ENCODE results near the gene THAP10.
A peak's percentile ranks its signal among the peaks of the same experiment; 100 is the strongest.

Gene THAP10

DNA sequence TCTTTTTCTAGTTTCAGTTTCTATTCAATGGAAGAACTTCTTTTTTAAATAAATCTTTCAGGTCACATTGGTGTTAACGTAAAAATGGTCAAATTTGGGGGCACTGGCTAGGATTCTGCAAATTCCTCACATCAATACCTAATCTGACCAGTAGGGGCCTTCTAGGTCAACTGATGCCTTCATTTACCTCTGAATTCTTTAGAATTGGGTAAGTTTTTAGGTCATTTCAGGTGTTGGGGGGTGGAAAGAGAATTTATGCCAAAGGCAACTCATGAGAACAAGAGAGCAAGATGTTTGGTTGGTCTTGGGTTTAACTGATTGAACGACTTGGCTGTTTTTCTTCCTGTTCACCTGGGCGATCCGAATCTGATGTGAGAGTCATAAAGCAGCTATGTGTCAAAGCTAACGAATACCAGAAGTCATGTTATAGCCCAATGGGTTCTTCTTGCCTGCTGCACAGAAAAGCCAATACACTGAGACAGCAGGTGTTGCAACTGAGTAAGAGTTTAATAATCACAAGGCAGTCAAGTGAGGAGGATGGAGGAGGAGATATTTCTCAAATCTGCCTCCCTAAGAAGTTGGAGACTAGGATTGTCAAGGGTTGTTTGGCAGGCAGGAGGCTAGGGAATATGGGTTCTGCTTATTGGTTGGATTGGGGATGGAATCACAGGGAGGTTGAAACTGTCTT, 15.7 kb upstream of the THAP10 start:
- TF ChIP-seq, protein P1, sequence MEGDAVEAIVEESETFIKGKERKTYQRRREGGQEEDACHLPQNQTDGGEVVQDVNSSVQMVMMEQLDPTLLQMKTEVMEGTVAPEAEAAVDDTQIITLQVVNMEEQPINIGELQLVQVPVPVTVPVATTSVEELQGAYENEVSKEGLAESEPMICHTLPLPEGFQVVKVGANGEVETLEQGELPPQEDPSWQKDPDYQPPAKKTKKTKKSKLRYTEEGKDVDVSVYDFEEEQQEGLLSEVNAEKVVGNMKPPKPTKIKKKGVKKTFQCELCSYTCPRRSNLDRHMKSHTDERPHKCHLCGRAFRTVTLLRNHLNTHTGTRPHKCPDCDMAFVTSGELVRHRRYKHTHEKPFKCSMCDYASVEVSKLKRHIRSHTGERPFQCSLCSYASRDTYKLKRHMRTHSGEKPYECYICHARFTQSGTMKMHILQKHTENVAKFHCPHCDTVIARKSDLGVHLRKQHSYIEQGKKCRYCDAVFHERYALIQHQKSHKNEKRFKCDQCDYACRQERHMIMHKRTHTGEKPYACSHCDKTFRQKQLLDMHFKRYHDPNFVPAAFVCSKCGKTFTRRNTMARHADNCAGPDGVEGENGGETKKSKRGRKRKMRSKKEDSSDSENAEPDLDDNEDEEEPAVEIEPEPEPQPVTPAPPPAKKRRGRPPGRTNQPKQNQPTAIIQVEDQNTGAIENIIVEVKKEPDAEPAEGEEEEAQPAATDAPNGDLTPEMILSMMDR (IDR thresholded peaks at IDR 0.05; ENCODE audit: low read depth, low read length): peak; percentile 19; the same call in 1 of the 2 replicates
- H3K4me3 ChIP-seq (ENCODE audit: low read depth, low read length): no peak overlapping the region

DNA sequence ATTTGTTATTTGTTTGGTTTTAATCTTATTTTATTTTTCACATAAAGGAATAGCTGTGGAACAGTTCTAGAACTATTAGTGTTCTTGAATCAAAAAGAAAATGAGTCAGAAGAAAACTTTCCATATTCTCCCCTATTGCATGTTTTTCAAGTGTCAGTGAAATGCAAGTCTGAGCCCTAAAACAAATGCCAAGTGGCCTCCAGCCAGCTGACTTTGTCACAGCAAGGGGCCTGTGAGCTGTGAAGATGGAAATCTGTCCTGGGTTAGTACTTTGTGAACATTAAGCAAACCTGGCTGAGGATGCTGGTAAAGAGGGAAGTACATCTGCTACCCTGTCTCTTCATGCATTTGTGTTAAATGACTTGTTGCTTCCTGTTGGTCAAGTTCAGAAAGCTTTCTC, 14.6 kb upstream of the THAP10 start:
- H3K4me3 ChIP-seq (ENCODE audit: low read depth, low read length): no peak overlapping the region
- TF ChIP-seq, protein P1 (IDR thresholded peaks at IDR 0.05; ENCODE audit: low read depth, low read length): no peak

DNA sequence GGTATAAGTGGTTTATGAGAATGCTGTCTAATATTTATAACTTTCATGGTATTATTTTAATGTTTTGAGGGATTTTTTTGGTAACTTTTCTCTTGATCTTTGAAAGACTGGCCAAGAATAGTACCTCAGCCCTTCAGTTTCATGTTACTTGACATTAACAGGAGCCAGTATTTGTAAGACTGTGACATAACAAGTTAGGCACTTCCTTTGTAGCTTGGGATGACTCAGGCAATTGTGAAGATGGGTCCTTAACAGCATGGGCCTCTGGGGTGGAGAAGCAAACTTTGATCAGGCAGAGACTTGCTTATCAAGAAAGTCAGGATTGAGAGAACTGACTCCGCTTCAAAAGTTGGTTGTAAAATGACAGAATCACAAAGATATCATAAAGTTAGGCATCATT, 9.9 kb upstream of the THAP10 start:
- H3K4me3 ChIP-seq (ENCODE audit: low read depth, low read length): no peak overlapping the region
- TF ChIP-seq, protein P1 (IDR thresholded peaks at IDR 0.05; ENCODE audit: low read depth, low read length): no peak

DNA sequence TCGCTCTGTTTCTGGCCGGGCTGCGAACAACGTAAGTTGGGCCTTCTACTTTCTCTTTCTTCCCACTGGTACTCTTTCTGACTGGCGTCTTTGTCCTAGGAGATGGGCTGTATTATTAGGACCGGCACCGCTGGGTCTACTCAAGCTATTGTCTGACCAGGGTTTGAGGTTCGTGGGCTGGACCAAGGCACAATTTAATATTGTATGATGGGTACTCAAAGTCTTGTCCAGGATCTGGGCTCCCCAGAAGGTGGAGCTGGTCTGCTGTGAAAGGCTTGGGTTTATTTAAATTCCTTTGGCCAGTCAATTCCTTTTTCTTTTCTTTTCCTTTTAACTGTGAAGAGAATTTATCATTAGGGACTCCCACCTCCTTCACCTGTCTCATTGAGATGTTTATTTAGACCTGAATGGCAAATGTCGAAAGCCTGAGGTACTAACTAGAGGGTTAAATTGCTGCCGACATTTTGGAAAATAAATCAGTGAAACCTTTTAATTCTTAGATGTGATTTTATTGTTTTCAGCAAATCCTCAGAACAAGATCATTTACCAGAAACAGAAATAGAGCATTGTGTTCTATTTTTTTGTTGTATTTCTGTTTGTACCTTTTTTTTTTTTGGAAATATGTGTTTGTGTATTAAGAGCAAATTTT, 803 bp upstream of the THAP10 start:
- TF ChIP-seq, protein P1 (IDR thresholded peaks at IDR 0.05; ENCODE audit: low read depth, low read length): peak; percentile 59
- peak overlapping the region; percentile 70 for H3K4me3 ChIP-seq (ENCODE audit: low read depth, low read length)

DNA sequence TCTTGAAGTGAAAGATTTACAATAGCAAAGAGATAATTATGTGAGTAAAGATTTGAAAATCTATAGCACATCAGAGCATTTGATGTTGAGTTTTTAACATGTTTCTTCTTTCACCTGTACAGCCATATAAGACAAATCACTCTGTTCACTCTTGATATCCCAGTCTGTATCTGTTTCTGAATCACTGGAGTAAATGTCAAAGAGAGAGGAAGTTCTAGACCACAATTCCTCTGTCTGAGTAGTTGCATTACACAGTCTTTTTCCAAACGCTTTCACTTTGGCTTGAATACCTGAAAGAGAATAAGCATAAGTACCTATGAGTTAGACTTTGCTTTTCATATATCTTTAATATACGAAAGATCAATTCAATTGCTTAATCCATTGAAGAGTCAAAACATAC, 9.9 kb downstream of the THAP10 start:
- H3K4me3 ChIP-seq (ENCODE audit: low read depth, low read length): no peak overlapping the region
- TF ChIP-seq, protein P1 (IDR thresholded peaks at IDR 0.05; ENCODE audit: low read depth, low read length): no peak

DNA sequence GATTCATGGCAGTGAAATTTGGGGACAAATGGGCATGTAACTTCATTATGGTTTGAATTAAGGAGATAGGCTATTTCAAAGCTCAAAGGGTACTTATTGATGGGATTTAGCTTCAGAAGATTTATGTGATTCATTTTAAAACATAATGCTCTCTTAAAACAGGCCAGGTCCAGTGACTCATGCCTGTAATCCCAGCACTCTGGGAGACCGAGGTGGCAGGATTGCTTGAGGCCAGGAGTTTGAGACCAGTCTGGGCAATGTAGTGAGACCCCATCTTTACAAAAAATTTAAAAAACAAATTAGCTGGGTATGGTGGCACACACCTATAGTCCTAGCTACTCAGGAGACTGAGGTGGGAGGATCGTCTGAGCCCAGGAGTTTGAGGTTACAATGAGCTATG, 11.5 kb downstream of the THAP10 start:
- H3K4me3 ChIP-seq (ENCODE audit: low read depth, low read length): no peak overlapping the region
- TF ChIP-seq, protein P1 (IDR thresholded peaks at IDR 0.05; ENCODE audit: low read depth, low read length): no peak

DNA sequence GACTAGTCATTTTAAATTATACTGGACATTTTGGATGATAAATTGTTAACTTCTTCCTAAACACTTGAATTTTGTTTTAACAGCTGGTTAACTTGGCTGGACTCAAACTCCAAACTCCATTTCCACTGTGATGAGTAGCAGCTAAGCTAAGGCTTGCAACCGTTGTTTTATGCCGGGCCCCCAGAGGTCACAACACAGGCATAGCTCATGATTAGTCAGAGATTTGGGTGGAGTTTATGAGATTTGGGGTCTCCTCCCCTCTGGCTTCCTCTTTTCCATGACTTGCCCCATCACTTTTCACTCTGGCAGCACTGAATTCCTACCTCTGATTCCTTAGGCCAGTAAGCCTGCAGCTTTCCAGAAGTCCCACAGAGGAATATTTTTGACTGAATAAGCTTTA, 12.8 kb downstream of the THAP10 start:
- TF ChIP-seq, protein P1 (IDR thresholded peaks at IDR 0.05; ENCODE audit: low read depth, low read length): no peak
- H3K4me3 ChIP-seq (ENCODE audit: low read depth, low read length): no peak overlapping the region
